PC-3 (cell line): ENCODE measurements around the gene PLEKHG2.

Source experiments
- EZH2 ChIP-seq: fragments of 300-600 bp; sonication (generic); IDR thresholded peaks from one replicate; pipeline ENCODE4 v1.6.1; 2017; ENCODE audit warnings: antibody characterized with exemption, mild to moderate bottlenecking, low read length; ENCODE audit not compliant: unreplicated experiment
- EZH2phosphoT487 ChIP-seq: fragments of 300-600 bp; sonication (generic); IDR thresholded peaks from 2 replicates; pipeline ENCODE4 v1.6.1; 2018; ENCODE audit warnings: mild to moderate bottlenecking, antibody characterized with exemption, low read length, borderline replicate concordance
- TF ChIP-seq, protein P1 (sequence below): fragments of 300-600 bp; sonication (generic); conservative IDR thresholded peaks from 2 replicates; pipeline ENCODE4 v1.5.1; 2017; ENCODE audit warnings: antibody characterized with exemption, low read depth, mild to moderate bottlenecking, low read length

- TF ChIP-seq, protein P1, sequence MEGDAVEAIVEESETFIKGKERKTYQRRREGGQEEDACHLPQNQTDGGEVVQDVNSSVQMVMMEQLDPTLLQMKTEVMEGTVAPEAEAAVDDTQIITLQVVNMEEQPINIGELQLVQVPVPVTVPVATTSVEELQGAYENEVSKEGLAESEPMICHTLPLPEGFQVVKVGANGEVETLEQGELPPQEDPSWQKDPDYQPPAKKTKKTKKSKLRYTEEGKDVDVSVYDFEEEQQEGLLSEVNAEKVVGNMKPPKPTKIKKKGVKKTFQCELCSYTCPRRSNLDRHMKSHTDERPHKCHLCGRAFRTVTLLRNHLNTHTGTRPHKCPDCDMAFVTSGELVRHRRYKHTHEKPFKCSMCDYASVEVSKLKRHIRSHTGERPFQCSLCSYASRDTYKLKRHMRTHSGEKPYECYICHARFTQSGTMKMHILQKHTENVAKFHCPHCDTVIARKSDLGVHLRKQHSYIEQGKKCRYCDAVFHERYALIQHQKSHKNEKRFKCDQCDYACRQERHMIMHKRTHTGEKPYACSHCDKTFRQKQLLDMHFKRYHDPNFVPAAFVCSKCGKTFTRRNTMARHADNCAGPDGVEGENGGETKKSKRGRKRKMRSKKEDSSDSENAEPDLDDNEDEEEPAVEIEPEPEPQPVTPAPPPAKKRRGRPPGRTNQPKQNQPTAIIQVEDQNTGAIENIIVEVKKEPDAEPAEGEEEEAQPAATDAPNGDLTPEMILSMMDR = no peak
- TF ChIP-seq EZH2 (no peak), EZH2phosphoT487 (no peak)
Observed at GRCh38 chr19:39428283-39429112, 16.0 kb downstream of the PLEKHG2 start.
